ENCODE results near the gene SSBP3. TPM values are rescaled to one million over a fixed set of nuclear protein-coding genes. Genes with fewer than 3 reads are reported as not detected.

SSBP3 gene
- total RNA-seq, 1 experiment from 2014 or later, result 37.5 TPM

DNA sequence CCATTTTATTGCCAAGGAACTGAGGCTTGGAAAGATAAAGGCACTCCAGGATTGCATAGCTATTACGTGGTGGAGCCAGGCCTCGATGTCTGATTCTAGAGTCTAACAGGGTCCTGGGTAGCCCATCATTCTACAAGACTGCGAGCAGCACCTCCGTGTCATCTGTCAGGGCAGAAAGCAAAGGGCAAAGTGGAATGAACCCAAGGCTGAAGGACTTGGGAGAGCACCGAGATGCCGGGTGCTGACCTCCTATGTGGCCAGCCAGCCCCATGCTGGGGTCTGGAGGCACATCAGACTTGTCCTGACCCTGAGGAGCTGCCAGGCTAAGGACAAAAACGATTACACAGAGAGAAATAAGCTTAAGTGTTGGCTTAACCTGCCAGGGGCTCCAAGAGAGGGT lies 143.9 kb downstream of the SSBP3 start (continued):
- no peak for TF ChIP-seq YY1 (IDR thresholded peaks at IDR 0.05; ENCODE audit: extremely low read depth, insufficient replicate concordance, low read depth, low read length)
- TF ChIP-seq, protein P1, sequence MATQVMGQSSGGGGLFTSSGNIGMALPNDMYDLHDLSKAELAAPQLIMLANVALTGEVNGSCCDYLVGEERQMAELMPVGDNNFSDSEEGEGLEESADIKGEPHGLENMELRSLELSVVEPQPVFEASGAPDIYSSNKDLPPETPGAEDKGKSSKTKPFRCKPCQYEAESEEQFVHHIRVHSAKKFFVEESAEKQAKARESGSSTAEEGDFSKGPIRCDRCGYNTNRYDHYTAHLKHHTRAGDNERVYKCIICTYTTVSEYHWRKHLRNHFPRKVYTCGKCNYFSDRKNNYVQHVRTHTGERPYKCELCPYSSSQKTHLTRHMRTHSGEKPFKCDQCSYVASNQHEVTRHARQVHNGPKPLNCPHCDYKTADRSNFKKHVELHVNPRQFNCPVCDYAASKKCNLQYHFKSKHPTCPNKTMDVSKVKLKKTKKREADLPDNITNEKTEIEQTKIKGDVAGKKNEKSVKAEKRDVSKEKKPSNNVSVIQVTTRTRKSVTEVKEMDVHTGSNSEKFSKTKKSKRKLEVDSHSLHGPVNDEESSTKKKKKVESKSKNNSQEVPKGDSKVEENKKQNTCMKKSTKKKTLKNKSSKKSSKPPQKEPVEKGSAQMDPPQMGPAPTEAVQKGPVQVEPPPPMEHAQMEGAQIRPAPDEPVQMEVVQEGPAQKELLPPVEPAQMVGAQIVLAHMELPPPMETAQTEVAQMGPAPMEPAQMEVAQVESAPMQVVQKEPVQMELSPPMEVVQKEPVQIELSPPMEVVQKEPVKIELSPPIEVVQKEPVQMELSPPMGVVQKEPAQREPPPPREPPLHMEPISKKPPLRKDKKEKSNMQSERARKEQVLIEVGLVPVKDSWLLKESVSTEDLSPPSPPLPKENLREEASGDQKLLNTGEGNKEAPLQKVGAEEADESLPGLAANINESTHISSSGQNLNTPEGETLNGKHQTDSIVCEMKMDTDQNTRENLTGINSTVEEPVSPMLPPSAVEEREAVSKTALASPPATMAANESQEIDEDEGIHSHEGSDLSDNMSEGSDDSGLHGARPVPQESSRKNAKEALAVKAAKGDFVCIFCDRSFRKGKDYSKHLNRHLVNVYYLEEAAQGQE (IDR thresholded peaks at IDR 0.05; ENCODE audit: low read depth), result no peak
- TF ChIP-seq SRF (IDR thresholded peaks at IDR 0.05; ENCODE audit: low read depth), result no peak
- TF ChIP-seq EGR1 (IDR thresholded peaks at IDR 0.05; ENCODE audit: low read depth), result no peak

DNA sequence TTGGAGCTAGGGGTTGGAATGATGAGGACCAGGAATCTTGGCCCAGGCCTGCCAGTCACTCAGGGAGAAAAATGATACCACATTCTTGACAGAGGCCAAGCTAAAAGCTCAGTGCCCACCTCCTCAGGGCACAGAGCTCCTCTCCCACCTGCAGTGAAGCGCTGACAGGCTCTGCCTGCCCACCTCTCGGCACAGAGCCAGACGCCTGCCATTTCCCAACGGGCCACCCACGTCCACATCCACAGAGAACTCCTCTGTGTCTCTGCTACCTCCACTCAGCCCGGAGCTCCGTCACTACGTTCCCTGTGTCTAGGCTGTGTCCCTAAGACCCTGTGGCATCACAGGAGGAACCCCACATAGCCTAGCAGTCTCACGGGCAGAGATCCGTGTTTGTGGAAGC lies 145.4 kb downstream of the SSBP3 start:
- Histone ChIP-seq H4K20me1 (ENCODE audit: insufficient read depth) (no peaks in the 10 kb centered on the region), H3K9me3 (ENCODE audit: control insufficient read depth in 1 of 2, insufficient read depth in 1 of 2, low read depth in 1 of 2, low read length in 2 of 2) (no peaks in the 10 kb centered on the region), H2AFZ (ENCODE audit: low read depth, low read length, poor library complexity, severe bottlenecking) (no peak overlapping the region), H3K36me3 (ENCODE audit: control insufficient read depth in 1 of 2, insufficient read depth in 2 of 2, low read length in 2 of 2) (no peaks in the 10 kb centered on the region), H3K79me2 (ENCODE audit: insufficient read depth, low read length) (no peaks in the 10 kb centered on the region), H3K27ac (ENCODE audit: low read depth, low read length) (no peak overlapping the region), H3K4me1 (ENCODE audit: control insufficient read depth in 1 of 2, insufficient read depth in 2 of 2, low read length in 2 of 2) (no peaks in the 10 kb centered on the region), H3K9ac (ENCODE audit: low read length) (no peak overlapping the region), H3K4me3 (replicated peaks in 1 of 2; ENCODE audit: low read depth in 1 of 2, low read length in 2 of 2) (no peak overlapping the region), H3K9me2 (ENCODE audit: insufficient read depth) (no peaks in the 10 kb centered on the region), H3K27me3 (ENCODE audit: insufficient read depth, low read length) (no peaks in the 10 kb centered on the region), H3K4me2 (ENCODE audit: low read length) (no peak overlapping the region)
- intact Hi-C loops (cut with micrococcal nuclease), result no loop called here
- POLR2A ChIA-PET, result no interaction called here
- RAD21 ChIA-PET (ENCODE audit: low non-redundant PET in 1 of 2, low total read pairs in 2 of 2, uncharacterized antibody in 2 of 2, unreplicated experiment in 2 of 2), result no interaction called here
- CTCF ChIA-PET, result no interaction called here
- no TSS peak for BruUV-seq (replicated peaks)
- DNase-seq (ENCODE audit: low read depth, low spot score) (no peak), ATAC-seq (no peak)
- TF ChIP-seq ZNF274 (IDR thresholded peaks at IDR 0.05; ENCODE audit: low read depth, low read length), result no peak
- no peak for TF ChIP-seq EGR1 (IDR thresholded peaks at IDR 0.05; ENCODE audit: low read depth)
- TF ChIP-seq, protein P2, sequence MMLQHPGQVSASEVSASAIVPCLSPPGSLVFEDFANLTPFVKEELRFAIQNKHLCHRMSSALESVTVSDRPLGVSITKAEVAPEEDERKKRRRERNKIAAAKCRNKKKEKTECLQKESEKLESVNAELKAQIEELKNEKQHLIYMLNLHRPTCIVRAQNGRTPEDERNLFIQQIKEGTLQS (IDR thresholded peaks at IDR 0.05), result no peak
- TF ChIP-seq, protein P1 (IDR thresholded peaks at IDR 0.05; ENCODE audit: low read depth), result no peak
- no peak for TF ChIP-seq TCF7L2 (IDR thresholded peaks at IDR 0.05; ENCODE audit: borderline replicate concordance, extremely low read depth, insufficient read depth, insufficient read length)
- TF ChIP-seq RAD21 (IDR thresholded peaks at IDR 0.05; ENCODE audit: low read depth), result no peak
- no peak for TF ChIP-seq JUND (IDR thresholded peaks at IDR 0.05)
- no peak for TF ChIP-seq EZH2phosphoT487 (IDR thresholded peaks at IDR 0.05; ENCODE audit: borderline replicate concordance)
- no peak for TF ChIP-seq POLR2A (IDR thresholded peaks at IDR 0.05; ENCODE audit: borderline replicate concordance, extremely low read depth, insufficient read depth, insufficient read length)
- no peak for TF ChIP-seq POLR2AphosphoS5 (IDR thresholded peaks at IDR 0.05; ENCODE audit: low read depth, low read length)
- TF ChIP-seq ZFX (IDR thresholded peaks at IDR 0.05), result no peak
- TF ChIP-seq SRF (IDR thresholded peaks at IDR 0.05; ENCODE audit: low read depth), result no peak
- TF ChIP-seq CEBPB (IDR thresholded peaks at IDR 0.05; ENCODE audit: low read depth), result no peak
- no peak for TF ChIP-seq CTCF (IDR thresholded peaks at IDR 0.05 in 2 of 3, conservative IDR thresholded peaks at IDR 0.05 in 1 of 3; ENCODE audit: borderline replicate concordance in 1 of 3, insufficient read depth in 1 of 3, low read depth in 2 of 3, low read length in 2 of 3)
- TF ChIP-seq SP1 (IDR thresholded peaks at IDR 0.05; ENCODE audit: low read depth), result no peak
- TF ChIP-seq, protein P3, sequence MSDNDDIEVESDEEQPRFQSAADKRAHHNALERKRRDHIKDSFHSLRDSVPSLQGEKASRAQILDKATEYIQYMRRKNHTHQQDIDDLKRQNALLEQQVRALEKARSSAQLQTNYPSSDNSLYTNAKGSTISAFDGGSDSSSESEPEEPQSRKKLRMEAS (IDR thresholded peaks at IDR 0.05), result no peak
